Smooth muscle cell (in vitro differentiated cells): Measurements from ENCODE around the gene AP1G2. TPM values are rescaled to one million over a fixed set of nuclear protein-coding genes. Genes with fewer than 3 reads are reported as not detected.

ENCODE experiments used
- DNase-seq: peaks from one replicate; lab custom pipeline; 2025; ENCODE audit not compliant: unreplicated experiment; lab: John Stamatoyannopoulos, UW
- H2AFZ ChIP-seq: fragments of 200-600 bp; sonication (generic); 2 replicates; pipeline ENCODE4 v1.6.0; 2016; ENCODE audit warnings: antibody characterized with exemption, low read depth, mild to moderate bottlenecking
- H3F3A ChIP-seq: fragments of 200-600 bp; sonication (generic); 2 replicates; pipeline ENCODE4 v1.6.0; 2017; ENCODE audit warnings: antibody characterized with exemption, low read depth
- H3K27ac ChIP-seq: fragments of 200-600 bp; sonication (generic); 2 replicates; pipeline ENCODE4 v1.5.1; 2016; ENCODE audit warnings: low read depth, mild to moderate bottlenecking
- H3K27me3 ChIP-seq: fragments of 200-600 bp; sonication (generic); 2 replicates; pipeline ENCODE4 v1.6.1; 2016; ENCODE audit warnings: low read depth, mild to moderate bottlenecking
- H3K36me3 ChIP-seq: fragments of 200-600 bp; sonication (generic); 2 replicates; pipeline ENCODE4 v1.5.1; 2016; ENCODE audit warnings: low read depth
- H3K4me1 ChIP-seq: fragments of 200-600 bp; sonication (generic); 2 replicates; pipeline ENCODE4 v1.5.1; 2016; ENCODE audit warnings: low read depth
- H3K4me2 ChIP-seq: fragments of 200-600 bp; sonication (generic); 2 replicates; pipeline ENCODE4 v1.6.0; 2016; ENCODE audit warnings: mild to moderate bottlenecking
- H3K4me3 ChIP-seq: fragments of 200-600 bp; sonication (generic); 2 replicates; pipeline ENCODE4 v1.5.1; 2016; ENCODE audit warnings: mild to moderate bottlenecking
- H3K79me2 ChIP-seq: fragments of 200-600 bp; sonication (generic); 2 replicates; pipeline ENCODE4 v1.6.0; 2016; ENCODE audit warnings: low read depth, mild to moderate bottlenecking
- H3K9ac ChIP-seq: fragments of 200-600 bp; sonication (generic); 2 replicates; pipeline ENCODE4 v1.6.0; 2016; ENCODE audit warnings: low read depth
- H3K9me3 ChIP-seq: fragments of 200-600 bp; sonication (generic); replicated peaks from 2 replicates; pipeline ENCODE4 v1.5.1; 2016; ENCODE audit warnings: low read depth
- H4K20me1 ChIP-seq: fragments of 200-600 bp; sonication (generic); 2 replicates; pipeline ENCODE4 v1.6.0; 2016; ENCODE audit warnings: low read depth
- WGBS: methylation state at CpG from one replicate; pipeline ENCODE4 v1.1.7; 2016; ENCODE audit warnings: low lambda C conversion rate; 5-methylcytosine and 5-hydroxymethylcytosine counted together
- polyA plus RNA-seq: library from polyadenylated mRNA; unstranded; fragments of >200 nt; fragmentation: Nextera tagmentation; extraction: Ambion mirVana; gene quantifications from 2 replicates; pipeline ENCODE4 v1.2.1, GENCODE V29; 2016
- total RNA-seq: library from RNA; depleted of rRNA; stranded (reverse); fragments of >200 nt; gene quantifications from 2 replicates; pipeline ENCODE4 v1.2.3, GENCODE V29; 2014
- TF ChIP-seq, protein P1 (sequence below): fragments of 200-600 bp; sonication (generic); IDR thresholded peaks from 2 replicates; pipeline ENCODE4 v1.5.1; 2017; ENCODE audit warnings: borderline replicate concordance, mild to moderate bottlenecking, antibody characterized with exemption; ENCODE audit not compliant: insufficient read depth, poor library complexity, severe bottlenecking

AP1G2 gene
- total and polyA plus RNA-seq, 2 experiments from 2014 or later = 59.3 to 62.4 TPM

GRCh38 chr14:23531391-23531790 lies 36.2 kb downstream of the AP1G2 start:
- WGBS = 98% methylated on average over 12 of the region's 12 CpGs

DNA sequence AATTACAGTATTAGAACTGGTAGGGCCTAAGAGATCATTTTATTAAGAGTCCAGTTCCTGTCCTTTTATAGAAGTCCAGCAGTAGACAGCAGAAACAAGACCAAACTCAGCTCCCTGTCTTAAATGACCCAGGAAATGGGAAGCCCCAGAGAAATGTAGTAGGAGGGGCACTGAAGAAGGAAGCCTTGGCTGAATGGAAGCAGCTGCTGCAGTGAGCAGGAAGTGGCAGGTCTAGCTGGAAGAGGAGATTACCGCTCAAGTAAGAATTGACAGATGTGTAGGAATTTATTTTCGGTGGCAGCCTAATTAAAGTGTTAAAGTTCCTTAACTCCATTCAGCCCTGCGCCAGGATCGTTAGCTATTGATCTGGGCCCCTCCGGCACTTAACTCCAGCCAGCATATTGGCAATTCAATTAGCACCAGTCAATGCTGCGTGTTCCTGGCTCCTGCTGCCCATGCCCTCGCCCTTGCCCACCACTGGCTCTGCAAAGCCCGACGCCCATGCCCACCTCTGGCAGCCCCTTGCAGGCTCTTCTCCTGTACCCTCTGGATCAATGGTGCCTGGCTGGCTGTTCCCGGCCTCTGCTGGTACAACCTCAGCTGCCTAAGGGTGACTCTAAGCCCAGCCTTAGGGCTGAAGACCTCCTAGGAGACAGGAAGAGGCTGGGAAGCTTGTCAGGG lies 37.1 kb downstream of the AP1G2 start:
- no peak for DNase-seq
- no peaks in the 10 kb centered on the region for H3F3A ChIP-seq
- no peaks in the 10 kb centered on the region for H3K79me2 ChIP-seq
- no peak overlapping the region for H3K4me3 ChIP-seq
- no peaks in the 10 kb centered on the region for H3K4me1 ChIP-seq
- H2AFZ ChIP-seq = no peak overlapping the region
- H4K20me1 ChIP-seq = no peaks in the 10 kb centered on the region
- H3K27me3 ChIP-seq = no peaks in the 10 kb centered on the region
- H3K27ac ChIP-seq = no peak overlapping the region
- no peaks in the 10 kb centered on the region for H3K9me3 ChIP-seq
- TF ChIP-seq, protein P1, sequence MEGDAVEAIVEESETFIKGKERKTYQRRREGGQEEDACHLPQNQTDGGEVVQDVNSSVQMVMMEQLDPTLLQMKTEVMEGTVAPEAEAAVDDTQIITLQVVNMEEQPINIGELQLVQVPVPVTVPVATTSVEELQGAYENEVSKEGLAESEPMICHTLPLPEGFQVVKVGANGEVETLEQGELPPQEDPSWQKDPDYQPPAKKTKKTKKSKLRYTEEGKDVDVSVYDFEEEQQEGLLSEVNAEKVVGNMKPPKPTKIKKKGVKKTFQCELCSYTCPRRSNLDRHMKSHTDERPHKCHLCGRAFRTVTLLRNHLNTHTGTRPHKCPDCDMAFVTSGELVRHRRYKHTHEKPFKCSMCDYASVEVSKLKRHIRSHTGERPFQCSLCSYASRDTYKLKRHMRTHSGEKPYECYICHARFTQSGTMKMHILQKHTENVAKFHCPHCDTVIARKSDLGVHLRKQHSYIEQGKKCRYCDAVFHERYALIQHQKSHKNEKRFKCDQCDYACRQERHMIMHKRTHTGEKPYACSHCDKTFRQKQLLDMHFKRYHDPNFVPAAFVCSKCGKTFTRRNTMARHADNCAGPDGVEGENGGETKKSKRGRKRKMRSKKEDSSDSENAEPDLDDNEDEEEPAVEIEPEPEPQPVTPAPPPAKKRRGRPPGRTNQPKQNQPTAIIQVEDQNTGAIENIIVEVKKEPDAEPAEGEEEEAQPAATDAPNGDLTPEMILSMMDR = no peak
- no peak overlapping the region for H3K4me2 ChIP-seq
- no peak overlapping the region for H3K9ac ChIP-seq
- no peaks in the 10 kb centered on the region for H3K36me3 ChIP-seq
- 91% methylated on average over 10 of the region's 10 CpGs for WGBS

More at GRCh38 chr14:23531391-23531790, 36.2 kb downstream of the AP1G2 start:
- H3F3A ChIP-seq = no peaks in the 10 kb centered on the region
- no peak overlapping the region for H3K4me2 ChIP-seq
- H3K79me2 ChIP-seq = no peaks in the 10 kb centered on the region
- TF ChIP-seq, protein P1 = no peak
- no peaks in the 10 kb centered on the region for H3K36me3 ChIP-seq
- DNase-seq = no peak
- no peaks in the 10 kb centered on the region for H3K9me3 ChIP-seq
- H4K20me1 ChIP-seq = no peaks in the 10 kb centered on the region
- no peaks in the 10 kb centered on the region for H3K27me3 ChIP-seq
- H3K4me3 ChIP-seq = no peak overlapping the region
- H3K9ac ChIP-seq = no peak overlapping the region
- H3K4me1 ChIP-seq = no peaks in the 10 kb centered on the region
- no peak overlapping the region for H3K27ac ChIP-seq
- H2AFZ ChIP-seq = no peak overlapping the region

- H3K27me3 ChIP-seq = no peaks in the 10 kb centered on the region
- H3F3A ChIP-seq = no peaks in the 10 kb centered on the region
- no peak overlapping the region for H3K9ac ChIP-seq
- H3K4me2 ChIP-seq = no peak overlapping the region
- no peaks in the 10 kb centered on the region for H4K20me1 ChIP-seq
- TF ChIP-seq, protein P1 = no peak
- no peaks in the 10 kb centered on the region for H3K36me3 ChIP-seq
- WGBS = 97% methylated on average over 3 of the region's 3 CpGs
- H3K4me1 ChIP-seq = no peaks in the 10 kb centered on the region
- DNase-seq = no peak
- no peak overlapping the region for H3K4me3 ChIP-seq
- no peaks in the 10 kb centered on the region for H3K9me3 ChIP-seq
- no peaks in the 10 kb centered on the region for H3K79me2 ChIP-seq
- H2AFZ ChIP-seq = no peak overlapping the region
- no peak overlapping the region for H3K27ac ChIP-seq
Observed at GRCh38 chr14:23529016-23529415, 38.6 kb downstream of the AP1G2 start.

DNA sequence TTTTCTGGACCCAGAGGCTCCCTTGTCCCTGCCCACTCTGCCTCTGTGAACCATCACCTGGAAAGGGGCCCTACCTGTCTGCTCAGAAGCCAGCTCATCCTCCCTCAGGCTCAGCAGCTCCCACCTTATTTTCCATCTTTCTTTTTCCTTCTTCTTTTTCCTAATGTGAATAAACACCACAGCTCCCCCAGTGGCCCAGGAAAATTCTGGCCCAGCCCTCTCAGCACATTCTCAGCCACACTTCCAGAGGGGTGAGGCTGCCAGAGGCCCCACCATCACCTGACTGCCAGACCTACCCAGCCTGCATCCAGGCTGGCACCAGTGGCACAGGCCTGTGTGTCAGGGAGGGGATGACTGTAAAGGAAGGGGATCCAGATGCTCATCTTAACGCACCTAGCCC lies 39.0 kb downstream of the AP1G2 start:
- no peak for DNase-seq
- H3K9ac ChIP-seq = no peak overlapping the region
- H3K4me1 ChIP-seq = no peaks in the 10 kb centered on the region
- H3K36me3 ChIP-seq = no peaks in the 10 kb centered on the region
- TF ChIP-seq, protein P1 = no peak
- no peak overlapping the region for H3K4me2 ChIP-seq
- WGBS = 91% methylated on average over 1 of the region's 1 CpG
- H2AFZ ChIP-seq = no peak overlapping the region
- no peak overlapping the region for H3K4me3 ChIP-seq
- no peak overlapping the region for H3K27ac ChIP-seq
- no peaks in the 10 kb centered on the region for H3K9me3 ChIP-seq
- no peaks in the 10 kb centered on the region for H3F3A ChIP-seq
- no peaks in the 10 kb centered on the region for H3K79me2 ChIP-seq
- H3K27me3 ChIP-seq = no peaks in the 10 kb centered on the region
- H4K20me1 ChIP-seq = no peaks in the 10 kb centered on the region
